ENCODE results near the gene PKIG. TPM values are rescaled to one million over a fixed set of nuclear protein-coding genes. Genes with fewer than 3 reads are reported as not detected.
A peak's percentile ranks its signal among the peaks of the same experiment; 100 is the strongest.
"Not testable (repeated sequence)": the region's sequence is repeated elsewhere in the genome, so short reads cannot be mapped to it uniquely, and the experiment has no call there.

Gene PKIG
- total RNA-seq, 1 donor from 2014 or later = 180 TPM

- ATAC-seq (ENCODE audit: poor library complexity) (no peak), DNase-seq (no peak)
- intact Hi-C loops (cut with DNase I) = no loop called here
Observed at GRCh38 chr20:44566811-44567210, 15.6 kb upstream of the PKIG start.

GRCh38 chr20:44570367-44570766 lies 12.0 kb upstream of the PKIG start:
- DNase-seq = no peak
- intact Hi-C loops (cut with DNase I) = no loop called here
- no peak for ATAC-seq (ENCODE audit: poor library complexity)

DNA sequence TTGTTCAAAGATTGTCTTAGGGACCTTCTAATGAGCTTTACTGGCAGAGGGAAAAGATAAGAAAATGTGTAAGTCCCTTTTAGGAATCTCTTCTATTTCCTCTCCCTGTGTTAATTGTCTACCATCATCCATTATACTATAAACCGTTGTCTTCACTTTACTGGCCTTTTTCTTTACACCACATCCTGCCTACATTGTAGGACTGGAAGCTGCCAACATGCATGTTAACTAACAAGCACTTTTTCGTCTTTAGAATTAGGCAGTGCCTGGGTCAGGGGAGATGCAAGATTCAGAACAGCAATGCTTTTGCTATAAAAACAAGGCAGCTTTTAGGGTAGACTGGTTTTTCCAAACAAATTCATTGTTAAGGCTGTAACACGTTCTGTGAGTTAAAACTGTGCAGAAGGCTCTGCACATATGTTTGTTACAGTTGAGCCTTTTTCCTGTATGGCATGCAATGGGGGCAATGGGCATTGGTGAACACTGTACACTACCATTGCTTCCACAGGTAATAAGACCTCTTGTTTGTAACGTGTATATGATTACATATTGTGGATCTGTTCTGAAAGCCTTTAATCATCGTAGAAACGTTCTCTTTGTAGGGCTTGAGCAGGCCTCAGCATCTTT lies 10.9 kb upstream of the PKIG start:
- ATAC-seq (ENCODE audit: poor library complexity) = no peak
- intact Hi-C loops (cut with DNase I) = no loop called here
- DNase-seq = no peak

DNA sequence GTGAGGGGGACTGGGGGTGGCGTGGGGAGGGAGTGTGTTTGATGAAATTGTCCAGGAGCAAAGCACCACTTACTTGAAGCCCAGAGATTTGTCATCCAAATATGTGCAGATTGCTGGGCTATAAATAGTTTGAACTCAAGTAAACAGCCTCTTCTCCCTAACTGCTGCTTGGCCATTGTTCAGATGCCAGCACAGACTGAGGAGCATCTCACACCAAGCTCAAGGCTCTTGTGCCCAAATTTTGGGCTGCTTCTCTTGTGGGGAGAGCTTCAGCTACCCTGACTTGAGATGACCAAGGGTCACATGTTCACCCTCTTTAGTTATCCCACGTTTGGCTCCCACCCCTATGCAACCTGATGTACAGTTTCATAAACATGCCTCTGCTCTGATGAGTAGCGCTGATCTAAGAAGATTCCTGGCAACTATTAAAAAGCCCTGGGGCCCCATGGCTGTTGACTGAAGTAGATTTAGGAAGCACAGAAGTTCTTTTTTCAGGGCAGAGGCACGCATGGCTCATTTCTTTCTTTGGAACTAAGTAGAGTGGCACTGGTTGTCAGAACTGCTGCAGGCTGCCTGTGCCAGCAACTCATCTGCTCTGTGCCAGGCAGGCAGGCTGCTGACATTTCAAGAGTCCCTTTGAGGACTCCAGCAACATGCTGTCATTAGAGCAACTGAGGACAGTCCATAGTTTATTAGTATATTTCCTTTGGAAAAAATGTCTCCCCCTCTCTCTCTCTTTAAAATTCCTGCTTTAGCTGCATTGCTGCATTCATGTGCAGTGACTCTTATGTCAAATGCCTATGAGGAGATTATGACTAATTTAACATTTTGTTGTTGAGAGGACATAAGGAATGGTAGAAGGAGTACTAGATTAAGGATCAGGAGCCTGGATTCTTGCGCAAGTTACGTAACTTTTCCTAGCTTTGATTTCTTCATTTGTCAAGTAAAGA lies 9.6 kb upstream of the PKIG start:
- DNase-seq (peak; percentile 78), ATAC-seq (ENCODE audit: poor library complexity) (peak; percentile 94)
- intact Hi-C loops (cut with DNase I) = no loop called here

DNA sequence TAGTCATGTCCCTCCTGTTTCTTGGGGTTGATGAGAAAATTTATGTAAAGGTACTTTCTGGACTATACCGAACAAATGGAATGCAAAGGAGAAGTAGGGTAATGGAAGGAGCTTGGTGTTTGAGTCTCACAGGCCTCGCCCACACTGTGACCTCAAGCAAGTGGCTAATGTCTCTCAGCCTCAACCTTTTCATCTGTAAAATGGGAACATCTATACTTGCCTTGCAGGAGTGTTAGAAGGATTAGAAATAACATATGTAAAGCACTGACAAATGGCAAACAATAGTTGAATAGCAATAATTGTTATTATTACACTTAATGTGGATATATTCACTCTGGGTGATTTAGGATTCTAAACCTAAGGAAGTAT lies 8.9 kb upstream of the PKIG start:
- ATAC-seq (ENCODE audit: poor library complexity) = no peak
- intact Hi-C loops (cut with DNase I) = no loop called here
- no peak for DNase-seq

GRCh38 chr20:44574372-44574771 lies 8.0 kb upstream of the PKIG start:
- DNase-seq = no peak
- no peak for ATAC-seq (ENCODE audit: poor library complexity)
- intact Hi-C loops (cut with DNase I) = no loop called here

DNA sequence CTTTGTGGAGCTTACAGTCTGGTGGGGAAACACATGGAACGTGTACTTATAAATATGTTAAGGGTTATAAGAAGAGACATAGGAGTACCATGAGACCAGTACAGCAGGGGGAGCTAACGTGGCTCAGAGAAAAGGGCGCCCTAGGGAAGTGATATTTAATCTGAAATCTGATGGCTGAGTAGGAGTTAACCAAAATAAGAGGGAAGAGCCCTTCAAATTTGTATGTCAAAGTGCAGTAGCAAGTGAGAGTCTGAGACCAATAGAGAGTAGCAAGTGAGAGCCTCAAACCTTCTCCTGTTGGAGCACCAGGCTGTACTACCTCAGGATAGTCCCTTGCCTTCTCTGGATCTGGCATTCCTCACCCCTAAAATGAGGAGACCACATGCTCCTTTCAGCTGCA lies 6.1 kb upstream of the PKIG start:
- ATAC-seq (ENCODE audit: poor library complexity) (no peak), DNase-seq (no peak)
- intact Hi-C loops (cut with DNase I) = loop anchor here (2.0 kb wide), 1 partner anchor 33 kb away; no protein-coding TSS in a partner anchor

DNA sequence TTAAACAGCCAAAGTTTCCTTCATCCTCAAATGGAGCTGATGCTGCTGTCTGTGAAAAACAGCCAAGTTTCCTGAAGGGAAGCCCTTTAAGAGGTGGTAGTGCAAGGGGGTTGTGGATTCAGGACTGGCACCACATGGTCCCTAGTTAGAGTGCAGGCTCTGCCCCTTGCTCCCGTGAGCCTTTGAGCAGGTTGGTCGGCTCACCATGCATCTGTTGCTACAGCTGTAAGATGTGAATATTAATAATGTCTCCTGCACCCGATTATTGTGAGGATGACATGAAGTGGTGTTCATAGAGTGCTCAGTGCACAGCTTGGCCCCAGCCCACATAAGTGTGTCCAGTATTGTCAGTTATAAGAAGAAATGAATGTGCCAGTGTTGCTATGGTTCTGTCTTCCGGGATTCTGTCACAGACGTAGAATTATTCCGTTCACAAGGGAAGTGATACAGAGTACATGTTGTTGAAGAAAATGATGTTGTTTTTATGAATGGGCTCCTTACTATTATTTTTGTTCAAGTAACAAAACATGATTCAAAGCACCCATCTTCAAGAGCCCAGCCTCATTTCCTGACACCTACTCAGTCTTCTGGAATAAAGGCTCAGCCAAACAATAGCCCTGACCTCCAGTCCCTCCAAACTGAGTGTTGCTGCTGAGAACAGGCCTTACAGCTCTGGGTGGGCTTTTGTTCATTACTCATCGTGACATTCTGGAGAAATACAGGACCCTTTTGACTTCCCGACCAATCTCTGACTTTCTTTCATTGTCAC lies 2.9 kb upstream of the PKIG start:
- ATAC-seq (ENCODE audit: poor library complexity) (no peak), DNase-seq (no peak)
- intact Hi-C loops (cut with DNase I) = no loop called here

DNA sequence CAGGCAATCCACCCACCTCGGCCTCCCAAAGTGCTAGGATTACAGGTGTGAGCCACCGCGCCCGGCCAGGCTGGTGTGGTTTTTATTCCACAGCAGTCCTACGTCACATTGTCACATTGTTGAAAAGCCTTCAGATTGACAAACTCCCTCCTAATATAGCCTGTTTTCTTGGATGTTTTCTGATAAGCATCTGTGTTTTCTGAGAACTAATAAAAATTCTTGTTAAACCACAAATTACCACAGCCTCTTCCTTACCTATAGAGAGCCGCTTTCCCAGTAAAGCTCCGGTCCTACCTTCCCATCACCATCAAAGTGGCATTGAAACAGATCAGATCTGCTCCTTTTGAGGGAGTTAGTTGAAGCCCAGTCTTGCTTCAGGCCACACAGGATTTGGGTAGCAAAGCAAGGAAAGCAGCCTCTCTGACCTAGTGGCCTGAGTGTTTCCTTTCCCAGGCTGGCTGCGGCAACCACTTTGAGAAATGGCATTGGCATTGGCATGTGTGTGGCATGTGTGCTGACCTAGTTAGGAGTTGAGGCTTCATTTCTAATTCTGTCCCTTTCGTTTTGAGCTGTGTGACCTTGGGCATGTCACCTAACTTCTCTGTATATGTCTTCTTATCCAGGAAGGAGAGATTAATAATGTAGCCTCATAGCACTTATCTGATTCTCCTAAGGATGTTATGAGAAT lies 1.7 kb upstream of the PKIG start:
- ATAC-seq (ENCODE audit: poor library complexity) (no peak), DNase-seq (no peak)
- intact Hi-C loops (cut with DNase I) = no loop called here

- no peak for DNase-seq
- no peak for ATAC-seq (ENCODE audit: poor library complexity)
- intact Hi-C loops (cut with DNase I) = no loop called here
Observed at GRCh38 chr20:44581515-44581914, 864 bp upstream of the PKIG start.

DNA sequence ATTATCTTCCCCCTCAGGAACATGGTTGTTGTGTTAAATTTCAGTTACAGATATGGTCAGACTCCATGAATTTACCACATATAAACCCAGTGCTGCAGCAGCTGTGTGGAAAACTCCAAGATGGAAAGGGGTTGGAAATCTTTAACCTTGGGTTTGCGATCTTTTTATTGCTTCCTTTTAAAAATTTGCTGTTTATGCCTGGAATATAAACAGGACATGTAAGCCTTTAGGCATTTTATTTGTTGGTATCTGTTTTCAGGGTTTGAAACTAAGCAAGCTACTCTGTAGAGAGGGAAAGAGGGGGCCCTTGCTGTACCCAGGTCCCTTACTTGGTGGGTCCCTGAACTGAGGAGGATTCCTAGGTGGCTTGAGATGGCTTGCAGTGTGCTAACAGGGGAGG lies 778 bp downstream of the PKIG start:
- DNase-seq (no peak), ATAC-seq (ENCODE audit: poor library complexity) (no peak)
- intact Hi-C loops (cut with DNase I) = no loop called here

GRCh38 chr20:44584162-44584561 lies 1.8 kb downstream of the PKIG start:
- intact Hi-C loops (cut with DNase I) = no loop called here
- DNase-seq (no peak), ATAC-seq (ENCODE audit: poor library complexity) (no peak)

- intact Hi-C loops (cut with DNase I) = no loop called here
- DNase-seq = no peak
- no peak for ATAC-seq (ENCODE audit: poor library complexity)
Observed at GRCh38 chr20:44585057-44585963, 2.9 kb downstream of the PKIG start.

DNA sequence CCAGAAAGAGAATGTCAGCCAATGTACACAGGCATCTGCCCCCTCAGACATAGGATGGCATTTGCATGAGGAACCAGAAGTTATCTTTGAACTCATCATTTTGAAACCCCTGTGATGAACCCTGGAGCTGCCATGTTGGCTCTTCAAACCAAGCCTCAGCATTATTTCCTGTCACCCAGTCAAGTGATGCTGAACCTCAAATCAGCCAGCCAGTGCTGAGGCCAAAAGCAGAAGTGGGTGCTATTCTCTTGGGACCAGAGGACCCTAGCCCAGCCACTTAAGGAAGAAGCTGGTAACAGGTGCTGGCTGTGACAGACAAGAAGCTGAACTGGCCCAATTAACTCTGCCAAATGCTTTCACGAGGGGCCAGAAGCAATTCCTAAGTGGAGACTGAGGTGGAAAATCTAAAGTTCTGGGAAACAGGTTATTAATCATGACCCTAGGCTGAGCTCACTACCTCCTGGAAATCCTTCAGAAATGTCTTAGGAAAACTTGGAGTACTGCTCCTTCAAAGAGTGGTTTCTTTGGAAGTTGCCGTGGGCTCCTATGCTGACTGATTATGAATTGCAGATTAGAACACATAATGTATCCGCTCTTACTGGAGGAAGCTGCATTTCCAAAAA lies 4.0 kb downstream of the PKIG start:
- intact Hi-C loops (cut with DNase I) = no loop called here
- ATAC-seq (ENCODE audit: poor library complexity) = no peak
- no peak for DNase-seq

DNA sequence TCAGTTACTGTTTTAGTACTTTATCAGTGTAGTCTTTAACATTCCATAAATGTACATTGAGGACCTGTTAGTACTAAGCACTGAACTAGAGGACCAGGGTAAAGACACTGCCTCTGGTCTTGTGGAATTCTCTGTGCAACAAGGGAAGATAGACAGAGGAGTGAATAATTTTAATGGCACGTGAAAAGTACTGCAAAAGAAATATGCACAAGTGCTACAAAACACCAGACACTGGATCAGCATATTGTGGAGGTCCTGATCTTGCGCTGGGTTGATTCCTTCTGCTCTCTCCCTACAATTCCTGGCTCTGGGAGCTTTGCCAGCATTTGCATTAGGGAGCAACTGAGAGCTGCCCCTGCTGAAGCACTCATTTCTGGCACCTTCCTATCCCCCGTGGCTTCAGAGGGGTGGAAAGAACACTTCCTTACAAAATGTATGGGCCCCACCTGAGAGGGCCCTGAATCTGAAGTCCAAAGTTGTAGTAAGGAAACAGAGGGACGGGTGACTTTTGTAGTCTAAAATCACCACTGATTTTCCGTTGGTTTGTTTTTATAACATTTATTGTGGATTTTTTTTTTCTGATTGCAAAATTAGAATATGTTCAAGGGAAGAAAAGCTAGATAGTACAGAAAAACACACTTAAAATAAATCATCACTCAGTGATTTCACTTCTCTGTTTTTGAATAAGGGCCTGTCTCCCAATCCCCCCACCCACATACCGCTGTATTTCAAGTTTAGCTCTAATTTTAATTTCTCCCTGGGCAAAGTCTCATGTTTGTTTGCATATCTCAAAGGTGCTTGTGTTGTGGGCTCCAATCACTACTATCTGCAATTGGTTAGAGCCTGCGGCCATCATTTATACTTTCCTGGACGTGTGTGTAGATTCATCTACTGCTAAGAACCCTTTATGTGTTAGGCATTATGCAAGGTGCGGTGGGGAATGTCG lies 4.9 kb downstream of the PKIG start:
- intact Hi-C loops (cut with DNase I) = no loop called here
- no peak for ATAC-seq (ENCODE audit: poor library complexity)
- DNase-seq = no peak

DNA sequence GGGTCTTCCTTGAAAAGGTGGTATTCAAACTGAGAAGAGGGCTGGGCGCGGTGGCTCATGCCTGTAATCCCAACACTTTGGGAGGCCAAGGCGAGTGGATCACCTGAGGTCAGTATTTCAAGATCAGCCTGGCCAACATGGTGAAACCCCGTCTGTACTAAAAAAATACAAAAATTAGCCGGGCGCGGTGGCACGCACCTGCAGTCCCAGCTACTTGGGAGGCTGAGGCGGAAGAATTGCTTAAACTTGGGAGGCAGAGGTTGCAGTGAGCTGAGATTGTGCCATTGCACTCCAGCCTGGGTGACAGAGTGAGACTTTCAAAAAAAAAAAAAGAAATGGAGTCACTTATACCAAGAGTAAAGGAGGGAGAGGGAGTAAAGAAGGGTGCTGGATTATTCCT lies 5.9 kb downstream of the PKIG start:
- ATAC-seq (ENCODE audit: poor library complexity); DNase-seq; intact Hi-C loops (cut with DNase I): not testable (repeated sequence)

- intact Hi-C loops (cut with DNase I) = no loop called here
- no peak for ATAC-seq (ENCODE audit: poor library complexity)
- DNase-seq = no peak
Observed at GRCh38 chr20:44589537-44589936, 7.2 kb downstream of the PKIG start.
